OCI-LY3 (cell line): Measurements from ENCODE around the gene IRX4.

Experiments used
- H2AFZ ChIP-seq: fragments of 200-600, 300-600 bp; shearing (Covaris generic); 2 replicates; pipeline ENCODE4 v1.6.0; 2014; ENCODE audit warnings: antibody characterized with exemption, low read depth, low read length
- H3K27ac ChIP-seq: fragments of 200-600, 300-600 bp; sonication (generic); 2 replicates; pipeline ENCODE4 v1.5.1; 2014; ENCODE audit warnings: mild to moderate bottlenecking, low read length, moderate library complexity, mixed read lengths
- H3K27me3 ChIP-seq: fragments of 200-600, 300-600 bp; sonication (generic); 2 replicates; pipeline ENCODE4 v1.6.1; 2014; ENCODE audit warnings: low read depth, low read length, mixed read lengths
- H3K36me3 ChIP-seq: fragments of 200-600, 300-600 bp; sonication (generic); replicated peaks from 2 replicates; pipeline ENCODE3; 2014; ENCODE audit warnings: low read depth, low read length, mixed read lengths
- H3K4me1 ChIP-seq: fragments of 300-600, 200-600 bp; sonication (generic); 2 replicates; pipeline ENCODE4 v1.6.1; 2014; ENCODE audit warnings: low read length, mixed read lengths
- H3K4me2 ChIP-seq: fragments of 200-600, 300-600 bp; sonication (generic); 2 replicates; pipeline ENCODE4 v1.6.1; 2014; ENCODE audit warnings: low read length, mixed read lengths
- H3K4me3 ChIP-seq: fragments of 300-600, 200-600 bp; sonication (generic); 2 replicates; pipeline ENCODE4 v1.5.1; 2014; ENCODE audit warnings: antibody characterized with exemption, mild to moderate bottlenecking, low read length, moderate library complexity
- H3K79me2 ChIP-seq: fragments of 300-600, 200-600 bp; shearing (Covaris generic); 2 replicates; pipeline ENCODE4 v1.6.1; 2014; ENCODE audit warnings: mild to moderate bottlenecking, low read length, mixed read lengths
- H3K9ac ChIP-seq: fragments of 300-600, 200-600 bp; shearing (Covaris generic); 2 replicates; pipeline ENCODE4 v1.6.0; 2014; ENCODE audit warnings: mild to moderate bottlenecking, low read length, moderate library complexity
- H3K9me3 ChIP-seq: fragments of 200-600, 300-600 bp; shearing (Covaris generic); 2 replicates; pipeline ENCODE4 v1.6.1; 2014; ENCODE audit warnings: low read length, mixed read lengths; ENCODE audit not compliant: insufficient read depth
- H4K20me1 ChIP-seq: fragments of 200-600, 300-600 bp; sonication (generic); 2 replicates; pipeline ENCODE4 v1.6.1; 2016; ENCODE audit warnings: low read length, mixed read lengths; ENCODE audit not compliant: insufficient read depth
- CTCF ChIP-seq: fragments of 200-600, 300-600 bp; sonication (generic); IDR thresholded peaks from 2 replicates; pipeline ENCODE4 v1.5.1; 2014; ENCODE audit warnings: antibody characterized with exemption, low read length, low read depth
- EZH2phosphoT487 ChIP-seq: fragments of 200-600 bp; shearing (Covaris generic); IDR thresholded peaks from 2 replicates; pipeline ENCODE4 v1.6.1; 2018; ENCODE audit warnings: antibody characterized with exemption, mixed run types, low read depth

Gene IRX4

GRCh38 chr5:1925111-1926070, 42.7 kb upstream of the IRX4 start:
- H3K36me3 ChIP-seq, result no peaks in the 10 kb centered on the region
- H3K9me3 ChIP-seq, result no peaks in the 10 kb centered on the region
- H3K27ac ChIP-seq, result no peak overlapping the region
- no peak overlapping the region for H2AFZ ChIP-seq
- H3K79me2 ChIP-seq, result no peaks in the 10 kb centered on the region
- TF ChIP-seq EZH2phosphoT487 (no peak), CTCF (no peak)
- H3K9ac ChIP-seq, result no peak overlapping the region
- H4K20me1 ChIP-seq, result no peaks in the 10 kb centered on the region
- H3K4me2 ChIP-seq, result no peak overlapping the region
- H3K4me3 ChIP-seq, result no peak overlapping the region
- H3K27me3 ChIP-seq, result no peaks in the 10 kb centered on the region
- no peaks in the 10 kb centered on the region for H3K4me1 ChIP-seq

DNA sequence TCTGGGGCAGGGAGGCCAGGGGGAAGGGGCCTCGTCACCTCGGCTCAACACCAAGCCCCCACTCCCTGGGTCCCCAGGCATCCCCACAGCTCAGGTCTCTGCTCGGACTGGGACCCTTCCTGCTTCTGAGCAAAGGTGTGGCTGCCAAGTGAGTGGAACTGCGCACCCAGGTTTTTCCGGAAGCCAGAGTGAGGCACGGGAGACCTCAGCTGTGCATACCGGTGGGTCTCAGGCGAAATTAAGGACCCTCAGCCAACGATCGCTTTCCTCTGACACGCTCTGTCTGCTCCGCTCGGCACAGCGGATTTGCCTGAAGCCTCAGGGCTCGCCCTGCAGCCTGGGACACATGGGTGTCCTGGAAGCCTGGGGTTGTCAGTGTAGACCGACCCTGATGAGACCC, 41.0 kb upstream of the IRX4 start:
- no peak overlapping the region for H3K4me3 ChIP-seq
- H3K36me3 ChIP-seq, result no peaks in the 10 kb centered on the region
- H3K79me2 ChIP-seq, result no peaks in the 10 kb centered on the region
- H3K4me1 ChIP-seq, result no peaks in the 10 kb centered on the region
- no peak overlapping the region for H3K27ac ChIP-seq
- no peaks in the 10 kb centered on the region for H3K27me3 ChIP-seq
- H3K9ac ChIP-seq, result no peak overlapping the region
- H2AFZ ChIP-seq, result no peak overlapping the region
- H3K9me3 ChIP-seq, result no peaks in the 10 kb centered on the region
- no peak for TF ChIP-seq EZH2phosphoT487
- no peak for TF ChIP-seq CTCF
- H4K20me1 ChIP-seq, result no peaks in the 10 kb centered on the region
- no peak overlapping the region for H3K4me2 ChIP-seq

DNA sequence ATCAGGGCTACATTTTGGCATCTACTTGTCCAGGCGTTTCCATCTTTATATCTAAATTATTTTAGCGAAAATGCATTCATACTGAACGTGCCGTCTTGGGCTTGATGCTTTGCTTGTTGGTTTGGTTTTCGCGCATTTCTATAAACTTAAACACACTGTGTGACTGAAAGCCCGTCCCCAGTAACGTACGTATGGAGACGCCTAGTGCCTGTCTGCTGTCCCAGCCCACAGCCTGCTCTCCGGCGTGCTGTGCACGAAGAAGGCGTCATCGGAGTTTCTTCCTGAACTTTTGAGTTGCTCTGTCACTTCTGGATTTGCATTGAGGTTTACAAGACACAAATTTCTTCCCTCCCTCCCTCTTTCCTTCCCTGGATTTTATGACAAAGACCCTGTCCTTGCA, 40.6 kb upstream of the IRX4 start:
- H3K27ac ChIP-seq, result no peak overlapping the region
- no peak overlapping the region for H2AFZ ChIP-seq
- no peak overlapping the region for H3K4me3 ChIP-seq
- H3K4me1 ChIP-seq, result no peaks in the 10 kb centered on the region
- H3K79me2 ChIP-seq, result no peaks in the 10 kb centered on the region
- no peaks in the 10 kb centered on the region for H4K20me1 ChIP-seq
- no peak overlapping the region for H3K4me2 ChIP-seq
- TF ChIP-seq EZH2phosphoT487, result no peak
- no peak for TF ChIP-seq CTCF
- H3K9ac ChIP-seq, result no peak overlapping the region
- no peaks in the 10 kb centered on the region for H3K27me3 ChIP-seq
- H3K36me3 ChIP-seq, result no peaks in the 10 kb centered on the region
- no peaks in the 10 kb centered on the region for H3K9me3 ChIP-seq

GRCh38 chr5:1921711-1922110, 39.0 kb upstream of the IRX4 start:
- Histone ChIP-seq H3K4me3 (no peak overlapping the region), H2AFZ (no peak overlapping the region), H3K4me2 (no peak overlapping the region), H4K20me1 (no peaks in the 10 kb centered on the region), H3K27ac (no peak overlapping the region), H3K79me2 (no peaks in the 10 kb centered on the region), H3K9me3 (no peaks in the 10 kb centered on the region), H3K27me3 (no peaks in the 10 kb centered on the region), H3K4me1 (no peaks in the 10 kb centered on the region), H3K36me3 (no peaks in the 10 kb centered on the region), H3K9ac (no peak overlapping the region)
- TF ChIP-seq CTCF (no peak), EZH2phosphoT487 (no peak)
